HCT116 (cell line): ENCODE results near the gene KIF21B. TPM values are rescaled to one million over a fixed set of nuclear protein-coding genes. Genes with fewer than 3 reads are reported as not detected.

Source experiments
- ATAC-seq: fragments of 200-7000 bp; cut with Tn5 transposase; 2 replicates; pipeline ENCODE4 v1.9.1; 2020; ENCODE audit warnings: mild to moderate bottlenecking, moderate library complexity
- BruUV-seq: library from RNA; stranded (reverse); fragments of 400-500 nt; replicated peaks from 2 replicates; lab custom pipeline; 2021; lab: Mats Ljungman, UMichigan
- CTCF ChIA-PET: fragments of 300-600 bp; sonication (Branson Sonifier 250); formaldehyde crosslinking; loops from one replicate; lab custom pipeline; 2021; ENCODE audit warnings: antibody characterized with exemption; lab: Charles Lee
- POLR2A ChIA-PET: fragments of 300-600, 350-600 bp; sonication (Branson Sonifier 250); formaldehyde crosslinking; loops from one replicate; lab custom pipeline; 2021; ENCODE audit warnings: antibody characterized with exemption; lab: Charles Lee
- RAD21 ChIA-PET, 2 experiments: fragments of 300-600 bp; sonication (Branson Sonifier 250); formaldehyde crosslinking; loops; one replicate each; lab custom pipeline; 2023; ENCODE audit warnings: low total read pairs in 2 of 2; ENCODE audit not compliant: uncharacterized antibody in 2 of 2, unreplicated experiment in 2 of 2, low non-redundant PET in 1 of 2; lab: Charles Lee
- DNase-seq: peaks from one replicate; pipeline ENCODE4 v3.0.0-alpha.2; 2010; ENCODE audit warnings: low read depth, low spot score
- H2AFZ ChIP-seq: fragments of 200-600 bp; shearing (Covaris generic), sonication (generic); 2 replicates; pipeline ENCODE4 v1.6.1; 2017; ENCODE audit warnings: low read depth, mixed run types, mixed read lengths, antibody characterized with exemption, low read length; ENCODE audit not compliant: poor library complexity, severe bottlenecking
- H3K27ac ChIP-seq: 2 replicates; pipeline ENCODE4 v1.5.1; 2012; ENCODE audit warnings: low read depth, low read length
- H3K27me3 ChIP-seq: fragments of 200-600 bp; sonication (generic); 2 replicates; pipeline ENCODE4 v1.6.1; 2016; ENCODE audit warnings: mixed run types, low read length, mixed read lengths; ENCODE audit not compliant: insufficient read depth
- H3K36me3 ChIP-seq, 2 experiments: fragments of 200-500 bp in 1 of 2; fragments of 200-600 bp in 1 of 2; sonication (Bioruptor generic) in 1 of 2; sonication (generic) in 1 of 2; 2 replicates each; pipeline versions ENCODE4 v1.5.1 to v1.6.1; 2014 to 2016; ENCODE audit warnings: low read length in 2 of 2, inconsistent platforms in 1 of 2, mixed read lengths in 1 of 2, mixed run types in 1 of 2; ENCODE audit not compliant: insufficient read depth in 2 of 2, control insufficient read depth in 1 of 2
- H3K4me1 ChIP-seq, 2 experiments: fragments of 200-600 bp in 1 of 2; sonication (generic) in 1 of 2; 2 replicates each; pipeline versions ENCODE4 v1.5.1 to v1.6.1; 2012 to 2017; ENCODE audit warnings: low read length in 2 of 2, inconsistent platforms in 1 of 2, mild to moderate bottlenecking in 1 of 2, mixed read lengths in 1 of 2, mixed run types in 1 of 2, moderate library complexity in 1 of 2; ENCODE audit not compliant: insufficient read depth in 2 of 2, control insufficient read depth in 1 of 2
- H3K4me2 ChIP-seq: fragments of 200-600 bp; sonication (generic); 2 replicates; pipeline ENCODE4 v1.6.1; 2017; ENCODE audit warnings: mixed run types, low read length, mixed read lengths
- H3K4me3 ChIP-seq, 2 experiments: fragments of 200-600 bp in 1 of 2; sonication (generic) in 1 of 2; replicated peaks in 1 of 2; 2 replicates each; pipeline ENCODE4 v1.5.1; 2011 to 2016; ENCODE audit warnings: low read length in 2 of 2, control low read depth in 1 of 2, low read depth in 1 of 2, mild to moderate bottlenecking in 1 of 2, mixed read lengths in 1 of 2, mixed run types in 1 of 2
- H3K79me2 ChIP-seq: fragments of 200-600 bp; sonication (generic); 2 replicates; pipeline ENCODE4 v1.6.1; 2017; ENCODE audit warnings: mild to moderate bottlenecking, mixed run types, low read length, moderate library complexity, mixed read lengths; ENCODE audit not compliant: insufficient read depth
- H3K9ac ChIP-seq: fragments of 200-600 bp; sonication (generic); 2 replicates; pipeline ENCODE4 v1.6.1; 2016; ENCODE audit warnings: low read length, mixed read lengths
- H3K9me2 ChIP-seq: fragments of 200-600 bp; sonication (generic), shearing (Covaris generic); 2 replicates; pipeline ENCODE4 v1.6.1; 2017; ENCODE audit warnings: mixed run types, mild to moderate bottlenecking, moderate library complexity; ENCODE audit not compliant: insufficient read depth
- H3K9me3 ChIP-seq, 2 experiments: fragments of 200-500 bp in 1 of 2; fragments of 200-600 bp in 1 of 2; sonication (Bioruptor generic) in 1 of 2; sonication (generic) in 1 of 2; 2 replicates each; pipeline ENCODE4 v1.6.1; 2014 to 2017; ENCODE audit warnings: low read length in 2 of 2, mixed read lengths in 2 of 2, inconsistent platforms in 1 of 2, low read depth in 1 of 2, mild to moderate bottlenecking in 1 of 2, mixed run types in 1 of 2, moderate library complexity in 1 of 2; ENCODE audit not compliant: control insufficient read depth in 1 of 2, insufficient read depth in 1 of 2
- H4K20me1 ChIP-seq: fragments of 200-600 bp; sonication (generic), shearing (Covaris generic); 2 replicates; pipeline ENCODE4 v1.6.1; 2017; ENCODE audit warnings: mixed run types, mild to moderate bottlenecking, moderate library complexity; ENCODE audit not compliant: insufficient read depth
- CBX3 ChIP-seq: IDR thresholded peaks from 2 replicates; pipeline ENCODE4 v1.6.1; 2012; ENCODE audit warnings: low read depth
- ELF1 ChIP-seq: IDR thresholded peaks from 2 replicates; pipeline ENCODE4 v1.6.1; 2012; ENCODE audit warnings: low read depth, borderline replicate concordance
- POLR2A ChIP-seq: IDR thresholded peaks from 2 replicates; pipeline ENCODE4 v1.7.0; 2011; ENCODE audit warnings: borderline replicate concordance; ENCODE audit not compliant: insufficient read depth, insufficient read length; ENCODE audit errors: extremely low read depth
- SIN3A ChIP-seq: IDR thresholded peaks from 2 replicates; pipeline ENCODE4 v1.6.1; 2012; ENCODE audit warnings: low read depth
- SP1 ChIP-seq: IDR thresholded peaks from 2 replicates; pipeline ENCODE4 v1.6.1; 2012; ENCODE audit warnings: low read depth
- SRF ChIP-seq: IDR thresholded peaks from 2 replicates; pipeline ENCODE4 v1.6.1; 2012; ENCODE audit warnings: low read depth
- TCF7L2 ChIP-seq: IDR thresholded peaks from 2 replicates; pipeline ENCODE4 v1.7.0; 2011; ENCODE audit warnings: borderline replicate concordance, inconsistent platforms; ENCODE audit not compliant: insufficient read depth, insufficient read length; ENCODE audit errors: extremely low read depth
- YY1 ChIP-seq: IDR thresholded peaks from 2 replicates; pipeline ENCODE4 v1.6.1; 2011; ENCODE audit warnings: low read length, low read depth, moderate library complexity, mild to moderate bottlenecking; ENCODE audit not compliant: insufficient replicate concordance; ENCODE audit errors: extremely low read depth
- intact Hi-C: fragments of 100-400 bp; cut with micrococcal nuclease; formaldehyde crosslinking; loops from 2 replicates; pipeline ENCODE4 v1.10.0; 2022
- total RNA-seq: library from RNA; stranded (reverse); gene quantifications from one replicate; pipeline ENCODE4 v1.2.1, GENCODE V29; 2021; ENCODE audit not compliant: unreplicated experiment
- TF ChIP-seq, protein P1 (sequence below): IDR thresholded peaks from 2 replicates; pipeline ENCODE4 v1.6.1; 2012
- TF ChIP-seq, protein P2 (sequence below): IDR thresholded peaks from 2 replicates; pipeline ENCODE4 v1.6.1; 2012; ENCODE audit warnings: low read depth

KIF21B gene
- total RNA-seq, 1 experiment from 2014 or later = 6.1 TPM

GRCh38 chr1:201015551-201016091 lies 7.9 kb downstream of the KIF21B start:
- peaks cover 13 to 26% of the 10 kb centered on the region in 2 experiments; a peak in 3 of 4 replicates for H3K4me1 ChIP-seq
- H2AFZ ChIP-seq = no peak overlapping the region
- H3K27ac ChIP-seq = no peak overlapping the region
- H3K9me3 ChIP-seq = no peaks in the 10 kb centered on the region
- H3K4me2 ChIP-seq = no peak overlapping the region
- H3K27me3 ChIP-seq = no peaks in the 10 kb centered on the region
- no TSS peak for BruUV-seq
- TF ChIP-seq POLR2A (no peak), TCF7L2 (peak; percentile 23)
- no peak for DNase-seq
- no peak overlapping the region for H3K4me3 ChIP-seq
- no peaks in the 10 kb centered on the region for H4K20me1 ChIP-seq
- POLR2A ChIA-PET = no interaction called here
- CTCF ChIA-PET = interaction anchor here (0.9 to 2.3 kb wide), 6 partner anchors 10 to 103 kb away, joined by 3 to 14 read pairs (median 4); no protein-coding TSS in a partner anchor
- no peaks in the 10 kb centered on the region for H3K36me3 ChIP-seq
- no peak for ATAC-seq
- H3K9me2 ChIP-seq = no peaks in the 10 kb centered on the region
- RAD21 ChIA-PET = no interaction called here
- H3K79me2 ChIP-seq = no peaks in the 10 kb centered on the region
- H3K9ac ChIP-seq = no peak overlapping the region
- intact Hi-C loops = no loop called here

GRCh38 chr1:201014816-201015200 lies 8.7 kb downstream of the KIF21B start:
- TF ChIP-seq SRF (no peak), YY1 (no peak), CBX3 (no peak), SIN3A (no peak), SP1 (no peak), ELF1 (no peak)
- TF ChIP-seq, protein P1, sequence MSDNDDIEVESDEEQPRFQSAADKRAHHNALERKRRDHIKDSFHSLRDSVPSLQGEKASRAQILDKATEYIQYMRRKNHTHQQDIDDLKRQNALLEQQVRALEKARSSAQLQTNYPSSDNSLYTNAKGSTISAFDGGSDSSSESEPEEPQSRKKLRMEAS = no peak
- TF ChIP-seq, protein P2, sequence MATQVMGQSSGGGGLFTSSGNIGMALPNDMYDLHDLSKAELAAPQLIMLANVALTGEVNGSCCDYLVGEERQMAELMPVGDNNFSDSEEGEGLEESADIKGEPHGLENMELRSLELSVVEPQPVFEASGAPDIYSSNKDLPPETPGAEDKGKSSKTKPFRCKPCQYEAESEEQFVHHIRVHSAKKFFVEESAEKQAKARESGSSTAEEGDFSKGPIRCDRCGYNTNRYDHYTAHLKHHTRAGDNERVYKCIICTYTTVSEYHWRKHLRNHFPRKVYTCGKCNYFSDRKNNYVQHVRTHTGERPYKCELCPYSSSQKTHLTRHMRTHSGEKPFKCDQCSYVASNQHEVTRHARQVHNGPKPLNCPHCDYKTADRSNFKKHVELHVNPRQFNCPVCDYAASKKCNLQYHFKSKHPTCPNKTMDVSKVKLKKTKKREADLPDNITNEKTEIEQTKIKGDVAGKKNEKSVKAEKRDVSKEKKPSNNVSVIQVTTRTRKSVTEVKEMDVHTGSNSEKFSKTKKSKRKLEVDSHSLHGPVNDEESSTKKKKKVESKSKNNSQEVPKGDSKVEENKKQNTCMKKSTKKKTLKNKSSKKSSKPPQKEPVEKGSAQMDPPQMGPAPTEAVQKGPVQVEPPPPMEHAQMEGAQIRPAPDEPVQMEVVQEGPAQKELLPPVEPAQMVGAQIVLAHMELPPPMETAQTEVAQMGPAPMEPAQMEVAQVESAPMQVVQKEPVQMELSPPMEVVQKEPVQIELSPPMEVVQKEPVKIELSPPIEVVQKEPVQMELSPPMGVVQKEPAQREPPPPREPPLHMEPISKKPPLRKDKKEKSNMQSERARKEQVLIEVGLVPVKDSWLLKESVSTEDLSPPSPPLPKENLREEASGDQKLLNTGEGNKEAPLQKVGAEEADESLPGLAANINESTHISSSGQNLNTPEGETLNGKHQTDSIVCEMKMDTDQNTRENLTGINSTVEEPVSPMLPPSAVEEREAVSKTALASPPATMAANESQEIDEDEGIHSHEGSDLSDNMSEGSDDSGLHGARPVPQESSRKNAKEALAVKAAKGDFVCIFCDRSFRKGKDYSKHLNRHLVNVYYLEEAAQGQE = no peak
- TF ChIP-seq, all 23 proteins: peak for 0
- Histone ChIP-seq H3K4me3 (no peak overlapping the region), H3K9me2 (no peaks in the 10 kb centered on the region), H3K27ac (no peak overlapping the region), H3K4me1 (peaks cover 8 to 18% of the 10 kb centered on the region in 2 experiments; a peak in 3 of 4 replicates), H3K9me3 (no peaks in the 10 kb centered on the region), H3K27me3 (no peaks in the 10 kb centered on the region), H4K20me1 (no peaks in the 10 kb centered on the region), H3K36me3 (no peaks in the 10 kb centered on the region), H3K79me2 (no peaks in the 10 kb centered on the region), H3K4me2 (no peak overlapping the region), H2AFZ (no peak overlapping the region), H3K9ac (no peak overlapping the region)
- RAD21 ChIA-PET = no interaction called here
- BruUV-seq = no TSS peak
- intact Hi-C loops = no loop called here
- no peak for DNase-seq
- no peak for ATAC-seq
- POLR2A ChIA-PET = no interaction called here
- CTCF ChIA-PET = interaction anchor here (1.3 to 2.3 kb wide), 3 partner anchors 11 to 104 kb away, joined by 3 to 14 read pairs (median 7); no protein-coding TSS in a partner anchor
